ENCODE results near the gene ZNF365.
A peak's percentile ranks its signal among the peaks of the same experiment; 100 is the strongest.
"Not testable (repeated sequence)": the region's sequence is repeated elsewhere in the genome, so short reads cannot be mapped to it uniquely, and the experiment has no call there.

Gene ZNF365

GRCh38 chr10:62377966-62378365 is 3.8 kb downstream of the ZNF365 start:
- no peak for DNase-seq

DNA sequence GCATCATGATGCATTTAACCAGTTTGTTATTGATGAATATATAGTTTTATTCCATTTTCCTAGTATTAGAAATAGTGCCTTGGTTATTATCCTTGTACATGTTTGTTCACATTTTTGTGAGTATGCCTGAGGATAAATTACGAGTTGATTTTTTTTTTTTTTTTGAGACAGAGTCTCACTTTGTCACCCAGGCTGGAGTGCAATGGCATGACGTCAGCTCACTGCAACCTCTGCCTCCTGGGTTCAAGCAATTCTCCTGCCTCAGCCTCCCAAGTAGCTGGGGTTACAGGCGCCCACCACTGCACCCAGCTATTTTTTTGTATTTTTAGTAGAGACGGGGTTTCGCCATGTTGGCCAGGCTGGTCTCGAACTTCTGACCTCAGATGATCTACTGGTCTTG is 4.7 kb downstream of the ZNF365 start:
- not testable (repeated sequence) for DNase-seq

- DNase-seq: no peak
Observed at GRCh38 chr10:62379394-62379793, 5.2 kb downstream of the ZNF365 start.

- no peak for DNase-seq
Observed at GRCh38 chr10:62380016-62380415, 5.8 kb downstream of the ZNF365 start.

GRCh38 chr10:62381385-62382102 is 7.4 kb downstream of the ZNF365 start:
- no peak for DNase-seq

DNA sequence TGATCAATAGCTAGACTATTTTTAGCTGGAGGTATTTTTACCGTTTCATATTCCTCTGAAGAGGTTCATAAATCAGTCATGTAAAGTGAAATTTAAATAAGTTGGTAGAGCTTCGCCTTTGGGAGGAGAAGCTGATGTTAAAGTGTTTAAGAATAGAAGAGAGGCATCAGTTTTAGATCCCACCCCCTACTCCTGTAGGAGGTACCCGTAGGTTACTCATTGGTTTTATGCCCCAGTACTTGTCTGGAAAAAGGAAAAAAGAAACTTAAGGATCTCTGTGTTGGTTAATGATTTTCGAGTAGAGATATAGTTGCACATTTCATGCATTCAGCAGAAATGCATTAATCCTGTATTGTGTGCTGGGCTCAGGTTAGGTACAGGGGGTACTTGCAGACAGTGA is 8.7 kb downstream of the ZNF365 start:
- no peak for DNase-seq

- peak; percentile 46 for DNase-seq
Observed at GRCh38 chr10:62384057-62384446, 9.9 kb downstream of the ZNF365 start.

DNA sequence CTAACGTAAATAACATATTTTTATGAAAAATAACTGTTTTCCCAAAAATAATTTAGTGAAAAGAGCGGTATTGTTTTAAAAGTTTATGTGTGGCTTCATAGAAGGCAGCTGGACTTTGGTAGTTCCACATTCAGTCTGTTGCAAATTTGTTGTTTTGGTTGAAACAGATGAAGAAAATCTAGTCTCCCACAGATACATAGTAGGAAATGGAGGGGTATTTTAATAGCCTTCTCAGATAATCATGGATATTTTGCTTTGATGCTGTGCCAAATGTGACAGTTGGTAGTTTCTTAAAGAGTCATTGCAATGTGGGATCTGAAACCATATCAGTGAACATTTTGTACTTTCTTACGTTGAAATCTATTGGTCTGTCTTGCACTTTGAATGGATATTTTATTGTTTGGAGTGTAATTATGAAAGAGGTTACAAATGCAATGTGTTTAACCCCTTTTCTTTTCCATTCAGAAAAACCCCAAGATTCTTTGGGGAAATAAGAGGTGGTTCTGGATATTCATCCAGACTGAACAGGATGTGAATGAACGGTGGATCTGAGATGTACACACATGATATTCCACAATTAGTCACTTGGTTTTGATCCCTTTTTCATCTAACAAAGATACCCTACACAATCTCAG is 10.4 kb downstream of the ZNF365 start:
- DNase-seq: no peak

GRCh38 chr10:62386356-62387320 is 12.5 kb downstream of the ZNF365 start:
- DNase-seq: no peak

GRCh38 chr10:62388328-62388727 is 14.2 kb downstream of the ZNF365 start:
- DNase-seq: no peak

- no peak for DNase-seq
Observed at GRCh38 chr10:62390497-62391176, 16.5 kb downstream of the ZNF365 start.

DNA sequence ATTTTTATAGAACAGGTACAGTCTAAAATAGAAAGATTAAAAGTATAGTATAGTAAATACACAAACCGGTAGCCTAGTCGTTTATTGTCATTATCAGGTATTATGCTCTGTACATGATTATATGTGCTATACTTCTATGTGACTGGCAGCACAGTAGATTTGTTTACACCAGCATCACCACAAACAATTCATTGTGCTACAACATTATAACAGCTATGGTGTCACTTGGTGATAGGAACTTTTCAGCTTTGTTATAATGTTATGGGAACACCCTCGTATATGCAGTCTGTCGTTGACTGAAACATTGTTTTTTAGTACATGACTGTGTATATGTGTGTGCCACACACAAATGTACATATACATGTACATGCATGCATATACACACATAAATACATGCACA is 19.1 kb downstream of the ZNF365 start:
- no peak for DNase-seq

DNA sequence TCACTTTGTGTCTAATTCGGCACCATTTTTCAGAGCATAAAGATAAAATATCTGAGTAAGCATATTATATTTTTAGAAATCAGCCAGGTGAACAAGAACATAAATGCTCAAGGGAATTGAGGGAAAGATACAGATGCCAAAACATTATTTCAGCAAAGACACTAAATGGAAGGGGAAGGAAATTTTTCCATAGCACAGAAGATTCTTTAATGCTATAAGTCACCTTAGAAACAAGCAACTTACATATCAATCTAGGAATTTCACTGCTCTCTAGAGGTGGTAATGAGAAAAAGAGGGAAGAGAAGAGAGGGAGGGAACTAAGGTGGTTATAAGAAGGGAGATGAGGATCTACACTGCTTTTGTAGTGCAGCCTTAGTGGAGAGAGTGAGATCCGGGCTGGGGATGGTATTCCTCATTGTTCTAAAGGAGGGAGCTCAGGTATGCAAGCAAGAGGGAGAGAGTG is 20.4 kb downstream of the ZNF365 start:
- no peak for DNase-seq

- no peak for DNase-seq
Observed at GRCh38 chr10:62395892-62396291, 21.7 kb downstream of the ZNF365 start.

GRCh38 chr10:62396864-62397263 is 22.7 kb downstream of the ZNF365 start:
- DNase-seq: no peak

- DNase-seq: no peak
Observed at GRCh38 chr10:62399211-62399610, 25.0 kb downstream of the ZNF365 start.

DNA sequence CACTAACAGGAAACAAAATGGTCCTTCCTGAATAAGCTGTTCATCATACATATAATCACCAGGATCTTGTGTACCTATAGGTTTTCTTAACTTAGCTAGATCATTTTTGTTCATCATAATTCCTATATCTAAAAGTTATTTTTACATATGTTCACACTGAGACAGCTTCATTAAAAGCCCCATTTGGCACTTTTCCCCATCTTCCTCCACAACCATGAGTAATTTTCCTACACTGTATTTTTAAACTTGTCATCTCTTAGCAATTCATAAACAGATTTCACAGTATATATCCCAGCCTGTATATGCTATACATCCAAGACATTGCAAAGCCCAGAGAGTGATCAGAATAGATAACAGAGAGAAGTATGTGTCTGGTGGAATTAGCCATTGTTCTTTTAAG is 28.3 kb downstream of the ZNF365 start:
- DNase-seq: no peak

DNA sequence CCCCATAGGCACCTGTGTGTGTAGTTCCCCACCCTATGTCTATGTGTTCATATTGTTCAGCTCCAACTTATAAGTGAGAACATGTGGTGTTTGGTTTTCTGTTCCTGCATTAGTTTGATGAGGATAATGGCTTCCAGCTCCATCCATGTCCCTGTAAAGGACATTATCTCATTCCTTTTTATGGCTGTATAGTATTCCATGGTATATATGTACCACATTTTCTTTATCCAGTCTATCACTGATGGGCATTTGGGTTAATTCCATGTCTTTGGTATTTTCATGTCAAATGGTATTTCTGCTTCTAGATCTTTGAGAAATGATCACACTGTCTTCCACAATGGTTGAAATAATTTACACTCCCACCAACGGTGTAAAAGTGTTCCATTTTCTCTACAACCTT is 36.4 kb downstream of the ZNF365 start:
- not testable (repeated sequence) for DNase-seq

- DNase-seq: not testable (repeated sequence)
Observed at GRCh38 chr10:62410934-62411333, 36.8 kb downstream of the ZNF365 start.

DNA sequence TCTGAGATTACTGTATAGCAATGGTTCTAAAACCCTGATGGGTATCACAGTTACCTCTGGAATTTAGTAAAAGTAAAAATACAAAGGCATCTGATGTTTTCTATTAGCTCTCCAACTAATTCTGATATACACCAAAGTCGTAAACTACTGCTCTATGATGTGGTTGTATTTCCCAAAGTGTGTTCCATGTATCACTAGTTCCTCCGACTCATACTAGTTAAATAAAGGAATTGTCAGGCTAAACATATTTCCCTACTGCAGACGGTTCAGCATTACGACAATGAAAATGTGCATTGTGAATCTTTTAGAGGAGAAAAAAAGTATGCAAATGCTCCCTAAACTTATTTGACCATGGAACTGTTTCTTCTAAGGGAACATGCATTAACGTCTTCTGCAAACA is 38.9 kb downstream of the ZNF365 start:
- DNase-seq: no peak

GRCh38 chr10:62413652-62414051 is 39.5 kb downstream of the ZNF365 start:
- DNase-seq: no peak

DNA sequence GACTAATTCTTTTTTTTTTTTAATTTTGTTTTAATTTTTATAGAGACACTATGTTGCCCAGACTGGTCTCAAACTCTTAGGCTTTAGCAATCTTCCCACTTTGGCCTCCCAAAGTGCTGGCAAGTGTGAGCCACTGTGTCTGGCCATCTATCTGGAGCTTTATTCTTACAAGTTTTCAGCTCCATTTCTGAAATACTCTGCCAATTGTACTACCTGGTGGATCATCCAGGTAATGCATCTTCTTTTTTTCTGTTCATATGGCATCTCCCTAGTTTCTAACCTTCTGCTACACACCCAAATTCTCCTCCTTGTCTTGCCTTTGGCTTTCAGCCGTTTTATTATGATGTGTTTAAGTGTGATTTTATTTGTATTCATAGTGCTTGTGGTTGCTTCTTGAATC is 40.2 kb downstream of the ZNF365 start:
- no peak for DNase-seq

- no peak for DNase-seq
Observed at GRCh38 chr10:62422068-62422590, 48.0 kb downstream of the ZNF365 start.

Measured in hematopoietic multipotent progenitor cell treated with erythropoietin and hydrocortisone succinate and interleukin-3 and kit ligand, for 6 days (in vitro differentiated cells).